B cell (primary cell): Measurements from ENCODE around the gene ACSBG1.

Experiments
- EZH2 ChIP-seq: IDR thresholded peaks from 2 replicates; pipeline ENCODE4 v1.6.1; 2012; ENCODE audit warnings: borderline replicate concordance, low read depth, mild to moderate bottlenecking, moderate library complexity, low read length; ENCODE audit not compliant: insufficient read depth, poor library complexity, severe bottlenecking
- TF ChIP-seq, protein P1 (sequence below): fragments of 200-600 bp; IDR thresholded peaks from one replicate; pipeline ENCODE4 v1.8.0; 2022; ENCODE audit warnings: antibody characterized with exemption, mild to moderate bottlenecking

- TF ChIP-seq, protein P1, sequence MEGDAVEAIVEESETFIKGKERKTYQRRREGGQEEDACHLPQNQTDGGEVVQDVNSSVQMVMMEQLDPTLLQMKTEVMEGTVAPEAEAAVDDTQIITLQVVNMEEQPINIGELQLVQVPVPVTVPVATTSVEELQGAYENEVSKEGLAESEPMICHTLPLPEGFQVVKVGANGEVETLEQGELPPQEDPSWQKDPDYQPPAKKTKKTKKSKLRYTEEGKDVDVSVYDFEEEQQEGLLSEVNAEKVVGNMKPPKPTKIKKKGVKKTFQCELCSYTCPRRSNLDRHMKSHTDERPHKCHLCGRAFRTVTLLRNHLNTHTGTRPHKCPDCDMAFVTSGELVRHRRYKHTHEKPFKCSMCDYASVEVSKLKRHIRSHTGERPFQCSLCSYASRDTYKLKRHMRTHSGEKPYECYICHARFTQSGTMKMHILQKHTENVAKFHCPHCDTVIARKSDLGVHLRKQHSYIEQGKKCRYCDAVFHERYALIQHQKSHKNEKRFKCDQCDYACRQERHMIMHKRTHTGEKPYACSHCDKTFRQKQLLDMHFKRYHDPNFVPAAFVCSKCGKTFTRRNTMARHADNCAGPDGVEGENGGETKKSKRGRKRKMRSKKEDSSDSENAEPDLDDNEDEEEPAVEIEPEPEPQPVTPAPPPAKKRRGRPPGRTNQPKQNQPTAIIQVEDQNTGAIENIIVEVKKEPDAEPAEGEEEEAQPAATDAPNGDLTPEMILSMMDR, result no peak
- TF ChIP-seq EZH2, result no peak
Observed at GRCh38 chr15:78256044-78256437, 21.7 kb upstream of the ACSBG1 start.
